ENCODE data around the gene ATAD3A.
A peak's percentile ranks its signal among the peaks of the same experiment; 100 is the strongest.

Gene ATAD3A

DNA sequence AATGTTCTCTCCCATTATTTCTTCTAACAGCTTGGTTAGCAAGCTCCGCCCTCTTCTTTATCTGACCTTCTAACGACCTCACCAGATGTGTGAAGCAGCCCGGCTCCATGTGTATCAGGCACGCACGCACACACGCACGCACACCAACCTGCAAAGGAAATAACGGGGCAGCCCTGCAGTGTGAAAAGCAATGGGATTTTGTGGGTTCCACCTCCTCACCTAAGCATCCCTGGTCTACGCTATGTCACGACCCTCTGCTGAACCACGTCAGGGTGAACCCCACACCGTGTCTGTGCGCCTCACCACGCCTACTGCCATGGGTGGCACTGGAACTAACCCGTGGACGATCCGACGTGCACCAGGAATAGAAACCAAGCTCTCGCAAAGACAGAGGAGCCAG lies 52.3 kb downstream of the ATAD3A start:
- in situ Hi-C loops (cut with MboI; ENCODE audit: low pct_unique_long_range_greater_than_20kb, low sequenced_read_pairs) = no loop called here
- DNase-seq = no peak

GRCh38 chr1:1565340-1565739 lies 53.4 kb downstream of the ATAD3A start:
- DNase-seq = no peak
- in situ Hi-C loops (cut with MboI; ENCODE audit: low pct_unique_long_range_greater_than_20kb, low sequenced_read_pairs) = no loop called here

DNA sequence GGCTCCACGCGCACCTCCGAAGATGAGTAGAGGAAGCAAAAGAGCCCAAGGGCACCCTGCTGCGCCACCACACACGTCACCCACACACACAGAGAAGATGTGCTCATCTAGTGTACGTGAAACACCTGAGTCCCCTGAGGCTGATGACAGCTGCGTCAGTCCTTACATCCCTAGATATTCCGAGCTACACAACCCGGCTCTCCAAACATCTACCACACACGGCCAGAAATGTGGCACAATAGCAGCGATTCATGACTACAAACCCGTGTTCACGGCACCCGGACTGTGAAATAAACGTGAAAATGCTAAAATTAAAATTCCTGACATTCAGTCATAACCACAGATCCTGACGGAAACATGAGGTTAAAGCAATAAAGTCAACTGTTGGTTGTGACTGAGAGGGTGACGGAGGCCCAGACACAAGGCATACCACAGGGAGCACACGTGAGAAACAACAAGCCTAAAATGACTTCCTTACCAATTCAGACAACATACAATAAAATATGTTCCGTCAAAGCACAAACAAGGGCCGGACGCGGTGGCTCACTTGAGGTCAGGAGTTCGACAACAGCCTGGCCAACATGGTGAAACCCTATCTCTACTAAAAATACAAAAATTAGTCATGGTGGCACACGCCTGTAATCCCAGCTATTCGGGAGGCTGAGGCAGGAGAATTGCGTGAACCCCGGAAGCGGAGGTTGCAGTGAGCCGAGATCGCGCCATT lies 55.4 kb downstream of the ATAD3A start:
- in situ Hi-C loops (cut with MboI; ENCODE audit: low pct_unique_long_range_greater_than_20kb, low sequenced_read_pairs) = no loop called here

GRCh38 chr1:1567891-1568291 lies 55.9 kb downstream of the ATAD3A start:
- no peak for DNase-seq
- in situ Hi-C loops (cut with MboI; ENCODE audit: low pct_unique_long_range_greater_than_20kb, low sequenced_read_pairs) = no loop called here

More for the DNA sequence above, 55.4 kb downstream of the ATAD3A start:
- no peak for DNase-seq

DNA sequence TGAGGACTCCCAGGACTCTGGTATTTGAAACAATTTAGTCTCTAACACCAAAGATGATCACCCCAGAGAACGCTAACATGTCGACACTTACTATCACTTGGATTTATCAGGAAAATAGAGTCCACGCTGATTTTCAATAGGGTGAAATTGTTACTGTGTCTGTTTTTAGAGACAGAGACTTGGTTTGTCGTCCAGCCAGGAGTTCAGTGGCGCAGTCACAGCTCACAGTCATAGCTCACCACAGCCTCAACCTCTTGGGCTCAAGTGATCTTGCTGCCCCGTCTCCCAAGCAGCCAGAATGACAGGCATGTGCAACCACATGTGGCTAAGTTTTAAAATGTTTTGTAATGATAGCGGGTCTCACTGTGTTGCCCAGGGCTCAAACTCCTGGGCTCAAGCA lies 57.4 kb downstream of the ATAD3A start:
- in situ Hi-C loops (cut with MboI; ENCODE audit: low pct_unique_long_range_greater_than_20kb, low sequenced_read_pairs) = no loop called here
- no peak for DNase-seq

GRCh38 chr1:1573843-1574720 lies 62.1 kb downstream of the ATAD3A start:
- DNase-seq = peak; percentile 83
- in situ Hi-C loops (cut with MboI; ENCODE audit: low pct_unique_long_range_greater_than_20kb, low sequenced_read_pairs) = no loop called here

- in situ Hi-C loops (cut with MboI; ENCODE audit: low pct_unique_long_range_greater_than_20kb, low sequenced_read_pairs) = no loop called here
- peak; percentile 88 for DNase-seq
These were observed 63.0 kb downstream of the ATAD3A start, which contains the start of gene SSU72 for GRCh38 chr1:1574721-1575537. Gene SSU72, minus strand, starts transcription at chr1:1574863. Its CDS starts 306 bp downstream, at chr1:1574557.

DNA sequence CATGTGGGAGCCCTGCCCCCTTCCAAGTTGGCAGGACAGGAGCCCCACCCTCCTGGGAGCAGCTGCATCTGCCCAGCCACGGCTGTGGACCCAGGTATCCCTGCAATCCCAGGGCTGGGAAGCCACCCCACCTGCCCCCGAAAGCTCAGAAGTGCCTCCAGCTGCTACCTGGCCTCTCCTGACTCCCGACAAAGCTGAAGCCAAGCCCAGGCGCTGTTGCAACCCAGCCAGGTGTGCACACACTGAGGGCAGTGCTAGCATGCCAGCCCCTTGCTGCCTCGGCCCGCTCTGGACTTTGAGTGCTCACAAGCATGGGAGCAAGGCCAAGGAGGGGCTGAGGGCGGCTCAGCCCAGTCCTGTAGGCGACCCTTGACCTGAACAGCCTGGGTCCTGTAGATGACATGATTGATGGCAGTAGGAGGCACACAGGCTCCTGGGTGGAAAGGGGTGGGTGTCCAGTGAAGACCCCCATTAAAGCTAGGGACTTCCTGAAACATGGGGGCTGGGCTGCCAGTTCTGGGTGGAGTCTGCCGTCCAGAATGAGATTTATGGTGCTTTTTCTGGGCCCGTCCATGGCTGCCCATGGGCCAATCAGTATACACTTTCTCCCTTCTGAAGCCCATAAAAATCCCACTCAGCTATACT lies 65.5 kb downstream of the ATAD3A start:
- in situ Hi-C loops (cut with MboI; ENCODE audit: low pct_unique_long_range_greater_than_20kb, low sequenced_read_pairs) = no loop called here

DNA sequence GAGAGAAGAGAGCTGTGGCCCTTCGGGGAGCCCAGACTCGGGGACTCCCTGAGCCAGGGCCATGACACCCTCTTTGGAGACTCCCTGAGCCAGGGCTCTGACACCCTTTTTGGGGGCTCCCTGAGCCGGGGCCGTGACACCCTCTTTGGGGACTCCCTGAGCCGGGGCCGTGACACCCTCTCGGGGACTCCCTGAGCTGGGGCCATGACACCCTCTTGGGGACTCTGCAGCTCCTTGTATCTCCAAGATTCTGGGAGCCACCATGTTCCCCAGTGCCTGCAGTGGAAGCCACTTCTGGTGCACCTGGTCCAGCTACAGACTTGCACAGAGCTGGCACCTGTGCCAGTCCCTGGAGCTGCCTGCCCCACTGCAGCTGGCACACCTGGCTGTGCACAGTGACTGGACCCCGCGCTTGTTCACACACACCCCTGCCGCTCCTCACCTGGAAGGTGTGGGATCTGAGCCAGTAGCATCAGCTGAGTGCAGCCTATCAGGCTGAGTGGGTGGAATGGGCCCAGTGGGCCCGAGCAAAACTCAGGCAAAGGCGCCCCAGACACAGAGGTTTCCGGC lies 66.5 kb downstream of the ATAD3A start:
- in situ Hi-C loops (cut with MboI; ENCODE audit: low pct_unique_long_range_greater_than_20kb, low sequenced_read_pairs) = no loop called here
- no peak for DNase-seq

More for the DNA sequence above, 65.5 kb downstream of the ATAD3A start:
- DNase-seq = no peak

DNA sequence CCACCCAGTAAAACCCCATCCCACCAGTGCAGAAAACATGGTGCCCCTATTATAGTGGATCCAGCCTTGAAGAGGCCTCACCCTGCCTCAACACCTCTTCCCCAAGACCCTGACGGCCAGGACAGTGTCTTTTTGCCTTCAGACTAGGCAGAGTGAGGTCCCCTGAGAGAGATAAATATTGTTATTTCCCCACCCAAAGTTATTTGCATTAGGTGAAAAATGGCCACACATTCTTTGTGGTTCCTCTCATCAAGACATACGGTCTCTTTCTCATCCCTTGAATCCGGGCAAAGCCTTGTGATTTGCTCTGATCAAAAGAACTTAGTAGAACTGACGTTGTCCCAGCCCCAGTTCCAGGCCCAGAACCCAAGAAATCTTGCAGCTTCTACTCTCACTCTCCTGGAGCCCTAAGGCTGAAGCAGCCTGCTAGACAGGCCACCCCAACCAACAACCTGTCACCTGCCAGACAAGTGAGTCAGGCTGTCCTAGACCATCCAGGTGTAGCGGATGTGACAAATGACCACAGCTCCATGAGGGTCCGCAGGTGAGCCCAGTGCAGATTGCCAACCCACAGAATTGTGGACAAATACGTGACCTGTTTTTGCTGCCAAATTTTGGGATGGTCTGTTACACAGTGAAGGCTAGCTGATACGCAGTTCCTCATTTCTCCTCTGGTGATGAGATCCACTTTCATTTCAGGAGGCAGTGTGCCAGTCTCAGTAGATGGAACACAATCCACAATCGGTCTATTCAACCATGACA lies 70.8 kb downstream of the ATAD3A start:
- in situ Hi-C loops (cut with MboI; ENCODE audit: low pct_unique_long_range_greater_than_20kb, low sequenced_read_pairs) = no loop called here
- DNase-seq = no peak

- DNase-seq = no peak
- in situ Hi-C loops (cut with MboI; ENCODE audit: low pct_unique_long_range_greater_than_20kb, low sequenced_read_pairs) = no loop called here
These were observed 71.5 kb downstream of the ATAD3A start for GRCh38 chr1:1583347-1584010.

All from KBM-7 (cell line).